CD4-positive, alpha-beta T cell treated with Interleukin-2 at 100 ng/mL for 4 hours (primary cell): ENCODE measurements around the gene MYCT1.

Experiments used
- DNase-seq: peaks from one replicate; pipeline ENCODE4 v3.0.0-alpha.2; 2020; ENCODE audit warnings: low spot score

Gene MYCT1

DNA sequence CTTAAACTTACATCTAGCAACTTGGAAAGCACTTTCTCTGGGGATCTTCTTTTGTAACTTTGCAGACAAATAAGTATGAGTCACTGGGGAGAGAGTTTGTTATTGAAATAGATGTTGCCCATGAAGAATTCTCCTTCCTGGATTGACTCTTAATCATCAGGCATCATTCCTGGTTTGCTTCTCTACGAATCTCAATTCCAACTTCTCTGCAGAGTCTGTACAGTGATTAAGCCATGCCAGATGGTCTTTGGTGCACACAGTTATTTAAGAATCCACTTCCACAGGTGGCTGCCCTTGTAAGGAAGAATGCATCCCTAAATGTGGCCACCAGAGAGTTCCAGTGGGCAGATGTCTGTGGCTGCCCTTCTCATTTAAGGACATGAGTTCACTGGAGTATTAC is 25.7 kb downstream of the MYCT1 start:
- no peak for DNase-seq

DNA sequence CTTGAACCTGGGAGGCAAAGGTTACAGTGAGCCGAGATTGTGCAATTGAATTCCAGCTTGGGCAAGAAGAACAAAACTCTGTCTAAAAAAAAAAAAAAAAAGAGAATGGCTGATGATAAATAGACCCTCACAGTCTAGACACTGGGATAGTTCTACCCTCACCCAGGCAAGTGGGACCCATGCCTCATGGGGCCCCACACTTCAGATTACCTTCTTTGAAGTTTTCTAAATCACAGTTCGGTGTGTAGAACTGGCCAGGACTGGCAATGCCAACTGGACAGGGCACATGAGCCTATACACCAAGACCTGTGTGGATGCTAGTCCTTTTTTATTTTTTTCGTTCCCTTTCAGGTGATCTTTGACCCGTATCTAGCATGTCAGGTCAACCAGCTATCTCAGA is 28.6 kb downstream of the MYCT1 start:
- DNase-seq: no peak

DNA sequence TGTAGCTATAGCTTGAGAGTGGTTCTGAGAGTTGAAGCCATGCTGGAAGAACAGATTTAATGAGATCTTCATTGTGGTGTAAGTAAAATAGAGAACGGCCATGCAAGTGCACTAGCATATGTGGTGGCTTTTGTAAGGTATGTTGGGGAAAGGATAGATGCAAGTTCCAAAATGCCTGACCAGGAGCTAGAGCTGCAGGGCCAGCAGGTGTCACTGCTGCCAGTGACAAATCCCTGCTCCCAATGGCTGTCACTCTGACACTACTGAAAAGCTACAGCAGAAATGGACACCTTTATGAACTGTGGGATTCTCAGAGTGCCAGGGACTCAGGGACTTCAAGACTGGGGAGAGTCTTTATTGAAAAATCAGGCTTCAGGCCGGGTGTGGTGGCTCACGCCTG is 29.8 kb downstream of the MYCT1 start:
- no peak for DNase-seq

DNA sequence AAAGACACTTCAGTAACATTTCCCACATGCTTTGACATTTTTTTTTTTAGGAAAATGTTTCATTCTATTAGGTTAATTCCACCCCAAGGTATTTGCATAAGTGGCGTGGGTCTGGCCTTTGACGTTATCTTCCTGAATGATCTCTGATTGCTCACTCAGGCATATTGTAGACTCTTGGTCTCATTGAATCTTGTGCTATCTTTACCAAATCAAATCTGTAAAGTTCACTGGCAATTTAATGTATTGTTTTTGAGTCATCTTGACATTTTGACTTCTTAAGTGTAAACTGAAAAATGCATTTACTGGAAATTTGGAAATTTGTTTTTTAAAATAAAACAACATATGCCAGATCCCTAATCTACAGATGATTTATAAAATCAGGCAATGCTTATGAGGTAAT is 36.9 kb downstream of the MYCT1 start:
- DNase-seq: no peak

DNA sequence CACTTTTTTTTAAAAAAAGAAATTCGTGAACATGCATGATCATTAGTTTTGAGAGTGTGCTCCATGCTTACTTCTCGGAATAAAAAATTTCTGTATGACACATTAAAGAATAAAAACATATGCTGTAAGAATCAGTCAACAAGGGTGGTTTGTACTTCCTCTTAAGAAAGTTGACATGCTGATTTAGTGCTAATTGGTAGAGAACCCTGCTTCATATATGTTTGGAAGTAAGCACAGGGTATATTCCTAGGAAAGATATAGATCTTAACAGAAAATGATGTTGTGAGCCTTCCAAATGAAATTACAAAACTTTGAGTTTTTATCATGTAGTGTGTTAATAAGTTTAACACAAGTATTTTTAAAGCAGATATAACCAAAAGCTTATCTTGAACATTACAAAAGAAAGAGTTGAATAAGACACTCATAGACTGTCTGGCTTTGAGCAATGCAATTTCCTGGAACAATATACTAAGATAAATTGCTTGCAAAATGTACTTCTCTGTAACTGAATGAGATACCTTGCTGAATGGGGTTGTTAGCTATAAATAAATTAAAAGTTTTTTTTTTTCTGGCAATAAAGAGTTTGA is 39.1 kb downstream of the MYCT1 start:
- DNase-seq: no peak

DNA sequence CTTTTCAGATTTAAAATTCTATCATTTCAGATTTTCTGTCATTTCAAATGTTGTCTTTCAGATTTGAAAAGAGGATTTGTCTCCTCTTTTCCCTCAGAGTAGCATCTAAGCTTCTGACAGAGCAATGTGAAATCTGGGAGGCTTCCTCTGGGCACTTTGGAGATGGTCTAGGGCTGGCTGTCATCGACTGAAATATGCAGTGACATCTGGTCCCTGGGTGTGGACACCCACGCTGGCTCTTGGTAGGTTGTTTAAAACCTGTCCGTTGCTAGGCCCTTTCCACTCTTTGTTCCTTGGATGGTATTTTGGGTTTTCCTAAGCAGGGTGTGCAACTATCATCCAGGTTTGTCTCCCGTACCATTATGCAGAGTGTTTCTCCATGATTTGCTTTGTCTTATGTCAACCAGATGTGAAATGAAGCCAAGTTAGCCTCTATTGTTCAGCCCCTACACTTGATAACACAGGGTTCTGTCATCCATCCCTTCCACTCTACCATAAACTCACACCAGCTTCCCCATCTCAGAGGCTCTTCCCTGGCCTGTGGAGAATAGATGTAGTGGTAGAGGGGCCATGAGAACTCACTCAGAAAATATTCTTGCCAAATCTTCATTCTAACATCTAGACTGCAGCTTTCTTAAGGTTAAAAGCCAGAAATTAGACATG is 47.9 kb downstream of the MYCT1 start:
- no peak for DNase-seq

DNA sequence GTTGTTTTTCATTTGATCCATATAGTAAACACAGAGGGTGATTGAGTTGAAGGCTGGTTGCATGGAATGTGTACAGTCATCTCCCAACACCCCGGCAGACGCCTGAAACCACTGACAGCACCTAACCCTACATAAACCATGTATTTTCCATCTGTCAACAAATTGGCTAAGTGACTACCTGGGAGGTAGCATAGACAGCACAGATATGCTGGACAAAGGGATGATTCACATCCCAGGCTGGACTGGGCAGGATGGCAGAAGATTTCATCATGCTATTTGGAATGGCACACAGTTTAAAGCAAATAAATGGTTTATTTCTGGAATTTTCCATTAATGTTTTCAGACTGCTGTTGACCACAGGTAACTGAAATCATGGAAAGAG is 48.5 kb downstream of the MYCT1 start:
- no peak for DNase-seq

DNA sequence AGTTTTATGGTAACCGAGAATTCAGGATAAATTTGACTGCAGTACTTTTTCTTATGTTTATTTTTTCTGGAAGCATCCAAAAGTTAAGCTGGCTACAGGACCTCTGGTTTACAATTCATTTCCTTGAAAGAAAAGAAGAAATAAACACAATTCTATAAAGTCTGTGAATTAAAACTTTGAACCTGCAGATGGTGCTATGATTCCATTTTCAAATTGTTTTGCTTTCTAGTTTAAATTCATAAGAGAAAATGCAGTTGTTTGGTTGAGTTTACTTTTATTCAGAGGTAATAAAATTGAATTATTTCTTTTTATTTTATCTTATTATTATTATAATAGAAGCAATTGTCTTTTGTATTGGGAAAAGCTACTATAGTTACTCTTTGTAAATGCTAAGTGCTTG is 51.1 kb downstream of the MYCT1 start:
- DNase-seq: no peak

DNA sequence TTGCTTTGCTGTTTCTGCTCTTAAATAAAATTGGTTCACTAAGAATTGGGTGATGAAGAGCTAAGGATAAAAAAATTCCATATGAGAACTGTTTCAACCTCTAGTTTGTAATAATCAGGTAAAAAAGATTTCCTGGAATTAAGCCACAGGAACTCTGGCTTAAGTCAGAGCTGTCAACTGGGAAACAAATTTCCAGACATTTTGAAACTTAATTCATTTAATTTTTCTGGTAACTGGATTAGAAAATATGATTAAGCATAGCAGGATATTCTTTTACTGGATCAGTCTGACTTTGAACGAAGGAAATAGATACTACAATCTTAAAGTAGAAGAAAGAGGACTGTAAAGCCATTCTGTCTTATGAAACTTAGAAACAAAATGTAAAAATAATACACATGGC is 51.6 kb downstream of the MYCT1 start:
- no peak for DNase-seq

DNA sequence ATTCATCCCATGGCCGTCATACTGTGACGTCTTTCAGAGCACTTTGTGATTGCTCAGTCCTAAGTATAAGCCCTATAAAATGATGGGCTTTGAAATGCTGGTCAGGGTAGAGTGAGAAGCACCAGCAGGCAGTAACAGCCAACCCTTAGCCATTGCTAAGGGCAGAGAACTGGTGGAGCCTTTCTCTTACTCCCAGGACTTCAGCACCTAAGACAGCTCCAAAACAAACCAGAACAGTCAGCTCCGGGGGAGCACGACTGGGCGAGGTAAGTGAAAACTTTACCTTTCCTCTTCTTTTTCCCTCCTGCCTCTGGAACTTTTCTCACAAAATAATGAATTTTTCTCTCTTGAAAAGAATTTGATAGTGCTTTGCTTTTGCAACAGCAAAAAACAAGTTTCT is 53.0 kb downstream of the MYCT1 start, which contains the start of gene VIP:
VIP (plus strand) TSS at position 104 of the 400 bp plus-strand sequence. CDS start 1,381 bp downstream, outside the sequence.
- DNase-seq: no peak

DNA sequence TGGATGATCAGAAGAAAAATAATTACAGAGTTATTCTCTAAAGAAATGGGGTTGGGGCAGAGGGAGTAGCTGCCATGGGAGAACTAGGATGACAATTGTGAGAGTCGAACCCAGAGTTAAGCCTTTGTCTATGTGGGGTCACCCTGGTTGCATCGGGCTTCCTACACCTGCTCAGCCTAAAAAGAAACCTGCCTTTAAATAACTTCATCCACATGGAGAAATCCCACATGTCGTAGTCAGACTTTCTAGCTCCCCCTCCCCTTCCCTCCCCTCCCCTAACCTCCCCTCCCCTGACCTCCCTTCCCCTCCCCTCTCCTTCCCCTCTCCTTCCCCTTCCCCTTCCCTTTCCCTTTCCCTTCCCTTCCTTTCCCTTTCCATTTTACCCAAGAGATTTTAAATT is 67.6 kb downstream of the MYCT1 start:
- no peak for DNase-seq

DNA sequence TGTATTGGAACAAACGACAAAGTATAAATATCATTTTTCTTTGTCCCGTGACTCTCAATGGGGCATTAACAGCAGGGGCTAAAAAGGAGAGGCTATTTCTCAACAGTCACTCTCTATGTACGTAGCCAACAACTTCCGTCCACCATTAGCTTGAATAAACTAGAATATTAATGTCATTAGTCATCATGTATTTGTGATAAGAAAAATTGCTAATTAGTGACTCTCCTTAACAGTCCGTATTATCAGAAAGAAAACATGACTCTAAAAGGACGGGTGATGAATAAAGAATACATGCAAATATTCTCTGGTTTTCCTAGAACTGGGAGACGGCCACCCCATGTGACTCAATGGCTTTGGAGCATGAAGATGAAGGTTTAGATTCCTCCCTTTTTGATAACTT is 71.5 kb downstream of the MYCT1 start:
- no peak for DNase-seq

DNA sequence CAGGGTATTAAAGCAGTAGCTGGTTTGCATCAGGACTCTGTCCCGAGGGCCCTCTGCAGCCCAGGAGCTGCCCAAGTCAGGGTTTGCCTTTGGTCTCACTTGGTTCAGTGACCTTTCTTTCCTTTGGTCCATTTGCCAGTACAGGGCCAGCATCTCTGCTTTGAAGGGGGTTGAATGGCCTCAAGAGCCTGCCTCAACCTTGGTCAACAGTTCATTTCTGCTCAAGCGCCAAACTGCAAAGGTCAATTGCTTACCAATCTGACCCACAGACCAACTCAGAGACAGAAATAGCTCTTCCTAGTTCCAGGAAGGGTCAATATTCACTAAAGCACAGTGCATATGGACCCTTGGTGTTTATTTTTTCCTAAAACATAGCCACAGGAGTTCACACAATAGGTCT is 72.3 kb downstream of the MYCT1 start:
- no peak for DNase-seq

DNA sequence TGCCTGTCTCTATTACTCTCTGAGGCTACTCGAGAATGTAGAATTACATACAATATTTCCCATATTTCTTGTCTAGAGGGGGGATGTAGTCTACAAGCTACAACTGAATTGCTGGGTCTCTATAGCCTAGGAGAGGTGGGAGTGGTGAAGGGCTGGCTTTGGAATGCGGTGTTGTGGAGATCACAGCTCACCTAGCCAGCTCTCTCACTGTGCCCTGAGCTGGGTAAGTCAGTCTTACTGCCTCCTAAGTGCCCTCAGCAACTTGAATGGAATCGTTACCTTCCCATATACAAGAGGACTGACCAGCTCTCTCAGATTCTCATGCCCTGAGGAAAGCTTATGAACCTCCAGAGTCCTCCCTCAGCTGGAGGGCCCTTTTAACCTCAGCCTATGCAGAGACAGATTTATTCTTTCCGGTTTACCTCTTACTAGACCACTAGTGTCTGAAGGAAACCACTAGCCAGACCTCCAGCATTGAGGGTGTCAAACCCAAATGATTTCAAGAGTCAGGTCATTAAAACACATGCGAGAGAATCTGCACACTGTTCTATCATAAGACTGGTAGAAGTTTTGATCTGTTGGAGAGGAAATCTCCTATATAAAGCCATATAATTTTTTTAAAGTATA is 73.5 kb downstream of the MYCT1 start:
- DNase-seq: no peak
